KMS-11 (cell line): ENCODE measurements around the gene CAMK1G.

Experiments
- H2AFZ ChIP-seq: fragments of 200-600 bp; sonication (generic); 2 replicates; pipeline ENCODE4 v1.6.1; 2016; ENCODE audit warnings: antibody characterized with exemption, mixed run types, low read depth
- H3K27ac ChIP-seq: fragments of 200-600 bp; sonication (generic); 2 replicates; pipeline ENCODE4 v1.6.1; 2016; ENCODE audit warnings: mild to moderate bottlenecking, mixed run types
- H3K27me3 ChIP-seq: fragments of 200-600 bp; sonication (generic); 2 replicates; pipeline ENCODE4 v1.6.1; 2017; ENCODE audit warnings: mild to moderate bottlenecking, low read depth, mixed run types, moderate library complexity; ENCODE audit not compliant: insufficient read depth
- H3K36me3 ChIP-seq: fragments of 200-600 bp; sonication (generic); 2 replicates; pipeline ENCODE4 v1.6.1; 2017; ENCODE audit warnings: mild to moderate bottlenecking, mixed run types; ENCODE audit not compliant: insufficient read depth
- H3K4me1 ChIP-seq: fragments of 200-600 bp; sonication (generic); 2 replicates; pipeline ENCODE4 v1.6.1; 2016; ENCODE audit warnings: mild to moderate bottlenecking, low read depth, mixed run types; ENCODE audit not compliant: poor library complexity, severe bottlenecking
- H3K4me2 ChIP-seq: fragments of 200-600 bp; sonication (generic); 2 replicates; pipeline ENCODE4 v1.7.0; 2016; ENCODE audit warnings: mild to moderate bottlenecking, mixed run types
- H3K4me3 ChIP-seq: fragments of 200-600 bp; sonication (generic); IDR thresholded peaks from 2 replicates; pipeline ENCODE4 v1.6.1; 2017; ENCODE audit warnings: low read depth, low read length, mixed read lengths; ENCODE audit not compliant: insufficient read depth
- H3K79me2 ChIP-seq: fragments of 200-600 bp; sonication (generic); 2 replicates; pipeline ENCODE4 v1.6.1; 2016; ENCODE audit warnings: low read depth, mixed run types; ENCODE audit not compliant: insufficient read depth
- H3K9ac ChIP-seq: fragments of 200-600 bp; sonication (generic); 2 replicates; pipeline ENCODE4 v1.6.1; 2016; ENCODE audit warnings: mild to moderate bottlenecking, mixed run types
- H4K20me1 ChIP-seq: fragments of 200-600 bp; sonication (generic); 2 replicates; pipeline ENCODE4 v1.6.1; 2016; ENCODE audit warnings: mild to moderate bottlenecking, mixed run types; ENCODE audit not compliant: insufficient read depth
- TF ChIP-seq, protein P1 (sequence below): fragments of 200-600 bp; sonication (generic); conservative IDR thresholded peaks from 2 replicates; pipeline ENCODE4 v1.6.1; 2017; ENCODE audit warnings: low read depth, mild to moderate bottlenecking, antibody characterized with exemption, low read length, moderate library complexity, mixed read lengths

The CAMK1G gene

GRCh38 chr1:209546390-209547085 lies 37.0 kb upstream of the CAMK1G start:
- TF ChIP-seq, protein P1, sequence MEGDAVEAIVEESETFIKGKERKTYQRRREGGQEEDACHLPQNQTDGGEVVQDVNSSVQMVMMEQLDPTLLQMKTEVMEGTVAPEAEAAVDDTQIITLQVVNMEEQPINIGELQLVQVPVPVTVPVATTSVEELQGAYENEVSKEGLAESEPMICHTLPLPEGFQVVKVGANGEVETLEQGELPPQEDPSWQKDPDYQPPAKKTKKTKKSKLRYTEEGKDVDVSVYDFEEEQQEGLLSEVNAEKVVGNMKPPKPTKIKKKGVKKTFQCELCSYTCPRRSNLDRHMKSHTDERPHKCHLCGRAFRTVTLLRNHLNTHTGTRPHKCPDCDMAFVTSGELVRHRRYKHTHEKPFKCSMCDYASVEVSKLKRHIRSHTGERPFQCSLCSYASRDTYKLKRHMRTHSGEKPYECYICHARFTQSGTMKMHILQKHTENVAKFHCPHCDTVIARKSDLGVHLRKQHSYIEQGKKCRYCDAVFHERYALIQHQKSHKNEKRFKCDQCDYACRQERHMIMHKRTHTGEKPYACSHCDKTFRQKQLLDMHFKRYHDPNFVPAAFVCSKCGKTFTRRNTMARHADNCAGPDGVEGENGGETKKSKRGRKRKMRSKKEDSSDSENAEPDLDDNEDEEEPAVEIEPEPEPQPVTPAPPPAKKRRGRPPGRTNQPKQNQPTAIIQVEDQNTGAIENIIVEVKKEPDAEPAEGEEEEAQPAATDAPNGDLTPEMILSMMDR = no peak
- H3K4me1 ChIP-seq = no peaks in the 10 kb centered on the region

GRCh38 chr1:209547626-209548025 lies 35.9 kb upstream of the CAMK1G start:
- no peak overlapping the region for H3K4me2 ChIP-seq
- no peaks in the 10 kb centered on the region for H3K27me3 ChIP-seq
- H4K20me1 ChIP-seq = no peaks in the 10 kb centered on the region
- H3K79me2 ChIP-seq = no peaks in the 10 kb centered on the region
- H3K4me3 ChIP-seq = no peak overlapping the region
- no peak overlapping the region for H3K27ac ChIP-seq
- H2AFZ ChIP-seq = no peak overlapping the region
- no peaks in the 10 kb centered on the region for H3K4me1 ChIP-seq
- TF ChIP-seq, protein P1 = no peak
- no peaks in the 10 kb centered on the region for H3K36me3 ChIP-seq
- no peak overlapping the region for H3K9ac ChIP-seq

More at GRCh38 chr1:209546390-209547085, 37.0 kb upstream of the CAMK1G start:
- Histone ChIP-seq H2AFZ (no peak overlapping the region), H3K27me3 (no peaks in the 10 kb centered on the region), H3K9ac (no peak overlapping the region), H4K20me1 (no peaks in the 10 kb centered on the region), H3K79me2 (no peaks in the 10 kb centered on the region), H3K4me3 (no peak overlapping the region), H3K4me2 (no peak overlapping the region), H3K36me3 (no peaks in the 10 kb centered on the region), H3K27ac (no peak overlapping the region)

DNA sequence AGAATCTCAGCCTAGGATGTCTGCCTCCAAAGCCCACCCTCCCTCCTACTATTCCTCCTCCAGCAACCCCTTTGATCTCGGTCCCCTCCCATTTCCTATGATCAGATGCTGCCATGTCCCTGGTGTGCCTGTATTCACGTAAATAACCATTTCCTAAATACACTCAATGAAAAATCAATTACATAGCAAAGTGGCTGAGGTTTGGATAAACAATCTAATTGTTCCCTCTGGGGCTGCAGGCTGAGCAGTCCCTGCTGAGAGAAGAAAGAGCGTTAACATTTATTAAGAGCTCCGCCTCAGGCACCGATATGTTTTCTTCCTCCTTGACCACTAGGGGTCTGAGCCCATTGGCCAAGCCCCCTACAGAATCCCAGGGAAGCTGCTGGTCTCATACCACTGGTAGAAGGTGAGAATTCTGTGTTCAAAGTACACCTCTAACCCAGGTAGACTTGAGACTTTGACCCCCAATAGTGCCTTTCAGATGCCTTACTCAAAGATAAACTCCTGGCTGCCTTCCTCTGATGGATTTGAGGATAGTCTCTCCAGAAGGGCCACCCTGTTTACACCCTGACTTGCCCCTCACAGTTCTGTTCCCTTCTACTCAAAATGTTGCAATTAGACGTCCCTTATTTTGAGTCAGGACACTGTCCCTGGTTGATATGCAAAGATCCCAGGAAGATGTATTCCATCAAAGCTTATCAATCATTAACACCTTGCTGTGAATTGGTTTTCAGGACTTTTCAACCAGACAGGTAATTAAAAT lies 33.9 kb upstream of the CAMK1G start:
- no peak overlapping the region for H2AFZ ChIP-seq
- H4K20me1 ChIP-seq = no peaks in the 10 kb centered on the region
- H3K4me1 ChIP-seq = no peaks in the 10 kb centered on the region
- no peaks in the 10 kb centered on the region for H3K79me2 ChIP-seq
- TF ChIP-seq, protein P1 = 0 out of 2 replicates have a peak, but pooled peaks have one; percentile 14
- H3K36me3 ChIP-seq = no peaks in the 10 kb centered on the region
- no peak overlapping the region for H3K27ac ChIP-seq
- H3K4me2 ChIP-seq = no peak overlapping the region
- no peak overlapping the region for H3K9ac ChIP-seq
- no peaks in the 10 kb centered on the region for H3K27me3 ChIP-seq
- H3K4me3 ChIP-seq = no peak overlapping the region

DNA sequence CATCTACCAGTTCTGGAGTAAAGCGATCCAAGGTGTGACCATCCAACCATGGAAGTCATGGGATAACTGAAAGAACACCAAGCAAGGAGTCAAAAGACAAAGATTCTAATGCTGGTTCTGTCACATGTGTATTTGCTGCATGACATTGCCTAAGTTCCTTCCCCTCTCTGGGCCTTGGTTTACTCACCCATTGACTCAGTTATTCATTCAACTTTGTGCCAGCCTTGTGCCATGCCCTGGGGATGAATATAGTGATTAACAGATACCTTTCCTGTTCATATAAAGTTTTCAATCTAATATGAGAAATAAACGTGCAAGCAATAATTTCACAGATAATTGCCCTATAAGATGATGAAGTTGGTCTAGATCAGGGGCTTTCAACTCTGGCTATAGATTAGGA lies 33.0 kb upstream of the CAMK1G start:
- no peaks in the 10 kb centered on the region for H3K27me3 ChIP-seq
- TF ChIP-seq, protein P1 = no peak
- no peaks in the 10 kb centered on the region for H4K20me1 ChIP-seq
- H2AFZ ChIP-seq = no peak overlapping the region
- no peak overlapping the region for H3K4me2 ChIP-seq
- H3K79me2 ChIP-seq = no peaks in the 10 kb centered on the region
- H3K27ac ChIP-seq = no peak overlapping the region
- no peaks in the 10 kb centered on the region for H3K36me3 ChIP-seq
- no peak overlapping the region for H3K4me3 ChIP-seq
- H3K4me1 ChIP-seq = no peaks in the 10 kb centered on the region
- H3K9ac ChIP-seq = no peak overlapping the region
